ENCODE measurements around the gene PARP1.

PARP1 gene

DNA sequence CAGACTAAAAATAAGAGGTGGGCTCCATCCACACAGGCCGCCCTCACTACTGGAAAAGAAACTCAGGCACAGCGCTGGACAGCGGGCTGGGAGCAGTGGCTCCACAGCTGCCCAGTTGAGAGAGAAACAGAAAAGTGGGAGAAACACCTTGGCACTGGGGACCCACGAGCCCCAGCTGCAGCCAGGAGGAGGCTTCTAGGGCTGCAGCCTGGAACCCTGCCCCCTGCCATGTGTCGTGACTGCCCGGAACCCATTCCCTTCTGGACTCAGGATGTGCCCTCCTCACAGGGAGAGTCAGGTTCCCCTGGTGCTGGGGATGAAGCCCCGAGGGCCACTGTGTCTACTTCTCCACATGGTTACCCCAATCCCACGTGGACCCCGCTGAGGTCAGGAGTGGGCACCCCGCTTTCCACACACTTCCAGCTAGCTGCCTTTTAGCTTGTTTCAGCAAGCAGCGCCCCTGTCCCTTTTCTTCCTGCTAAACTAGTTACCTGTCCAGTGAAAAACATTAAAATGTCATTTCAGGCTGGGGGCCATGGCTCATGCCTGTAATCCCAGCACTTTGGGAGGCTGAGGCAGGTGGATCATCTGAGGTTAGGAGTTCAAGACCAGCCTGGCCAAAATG is 35.9 kb downstream of the PARP1 start:
- no peak for DNase-seq

DNA sequence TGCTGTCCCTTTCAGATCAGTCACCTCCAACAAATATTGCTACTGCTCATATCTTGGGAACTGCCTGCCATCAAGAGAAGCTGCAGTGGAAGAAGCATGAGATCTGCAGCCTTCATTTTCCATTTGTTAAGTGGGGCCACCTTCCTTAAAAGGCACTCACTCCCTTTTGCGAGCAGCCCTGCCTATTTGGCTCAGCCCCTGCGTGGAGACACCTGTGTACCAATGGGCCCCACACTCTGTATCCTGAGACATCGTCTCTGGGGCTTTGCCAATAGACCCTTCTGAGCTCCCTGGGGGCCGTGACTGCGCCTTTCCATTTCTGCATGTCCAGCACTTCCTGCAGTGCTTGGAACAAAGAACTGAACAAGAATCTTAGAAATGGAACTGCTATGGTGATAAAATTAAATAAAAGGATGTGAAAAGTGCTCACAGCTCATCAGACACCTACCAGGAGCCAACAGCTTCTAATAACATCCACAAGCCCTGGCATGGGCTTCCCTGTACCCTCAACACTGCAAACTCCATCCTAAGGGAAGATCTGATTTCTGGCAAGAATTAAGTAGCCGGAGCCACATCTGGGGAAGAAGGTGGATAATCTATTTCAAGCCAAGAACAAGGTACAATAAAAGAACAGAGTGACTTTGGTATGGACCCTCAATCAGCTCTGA is 36.7 kb downstream of the PARP1 start:
- no peak for DNase-seq

DNA sequence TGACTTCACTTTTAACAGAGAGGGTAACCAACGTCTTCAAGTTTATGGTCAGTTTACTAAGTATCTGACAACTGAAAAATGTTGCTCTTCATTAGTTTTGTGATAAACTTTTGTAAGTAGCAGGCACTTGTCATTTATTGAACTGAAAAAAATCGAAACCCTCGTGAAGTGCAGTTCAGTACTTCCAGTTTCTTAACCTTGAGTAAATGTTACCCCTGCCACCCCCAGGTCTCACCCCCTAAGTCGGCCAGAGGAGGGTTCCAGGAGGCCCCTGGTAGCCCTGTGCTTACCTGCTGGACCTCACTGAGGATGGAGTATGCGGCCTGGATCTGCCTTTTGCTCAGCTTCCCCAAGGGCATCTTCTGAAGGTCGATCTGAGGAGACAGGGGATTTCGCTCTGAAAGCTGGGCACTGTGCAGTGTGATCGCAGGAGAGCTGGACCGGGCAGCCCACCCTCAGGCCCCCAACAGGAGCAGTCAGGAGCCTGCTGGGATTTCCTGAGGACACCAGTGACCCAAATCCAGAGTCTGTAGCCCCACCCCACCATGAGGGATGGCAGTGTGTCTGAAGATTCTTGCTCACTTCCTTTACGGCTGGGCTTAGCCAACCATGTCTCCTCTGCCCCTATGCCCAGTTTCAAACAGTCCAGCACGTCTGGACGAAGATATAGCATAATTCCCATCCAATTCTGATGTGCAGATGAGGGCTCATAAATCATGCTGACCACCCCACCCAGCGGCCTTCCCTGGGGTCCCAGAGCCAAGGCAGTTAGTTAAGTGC is 37.6 kb downstream of the PARP1 start:
- DNase-seq = no peak

DNA sequence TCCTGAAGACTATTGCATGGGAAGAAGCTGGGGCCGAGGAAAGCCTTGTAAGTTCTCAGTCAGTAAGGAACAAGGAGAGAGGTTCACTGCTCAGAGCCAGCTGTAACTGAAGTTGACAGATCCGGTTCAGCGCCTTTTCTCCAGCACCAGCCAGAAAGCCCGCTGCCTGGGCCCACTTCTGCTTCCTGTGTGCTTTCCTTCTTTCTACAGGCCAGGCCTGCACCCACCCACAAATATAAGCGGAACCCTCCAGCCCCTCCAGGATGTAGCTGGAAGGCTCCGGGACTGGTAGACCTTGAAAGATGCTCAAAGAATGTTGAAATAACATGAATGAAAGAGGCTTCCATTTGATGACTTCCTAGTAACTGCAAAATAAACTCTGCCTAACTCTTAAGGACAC is 38.8 kb downstream of the PARP1 start:
- DNase-seq = no peak

DNA sequence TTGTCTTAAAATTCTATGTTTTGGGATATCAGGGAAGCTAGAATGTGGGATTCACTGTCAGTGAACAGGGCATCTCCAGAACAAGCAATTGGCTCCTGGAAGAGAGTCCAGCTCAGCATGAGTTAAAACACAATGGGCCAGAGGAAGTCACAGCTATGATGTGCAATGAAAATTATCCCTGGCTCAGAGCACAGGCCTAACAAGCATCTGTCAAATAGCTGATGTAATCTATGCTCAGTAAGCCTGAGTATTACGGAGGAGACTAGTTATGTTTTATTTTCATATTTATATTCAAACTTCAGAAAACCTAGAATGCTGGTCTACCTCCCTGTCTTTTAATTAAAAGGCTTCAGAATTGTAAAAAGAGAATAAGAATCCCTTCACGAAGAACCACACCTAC is 41.6 kb downstream of the PARP1 start:
- DNase-seq = no peak

DNA sequence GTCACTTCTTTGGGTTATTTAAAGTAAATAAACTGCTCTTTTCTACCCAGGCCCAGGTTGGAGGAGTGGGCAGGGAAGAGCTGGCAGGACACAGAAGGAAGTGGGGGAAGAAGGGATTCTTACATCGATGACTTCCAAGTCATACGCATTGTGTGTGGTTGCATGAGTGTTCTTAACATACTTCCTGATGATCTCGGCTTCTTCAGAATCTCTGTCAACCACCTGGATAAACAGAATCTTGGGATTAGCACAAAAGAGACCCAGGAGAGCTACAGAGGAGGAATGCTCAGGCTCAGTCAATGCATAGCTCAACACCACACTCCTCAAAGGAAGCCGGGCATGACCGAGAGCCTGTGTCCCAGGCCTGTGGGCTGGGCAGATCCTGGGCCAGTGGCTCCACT is 42.1 kb downstream of the PARP1 start:
- DNase-seq = peak; percentile 43

DNA sequence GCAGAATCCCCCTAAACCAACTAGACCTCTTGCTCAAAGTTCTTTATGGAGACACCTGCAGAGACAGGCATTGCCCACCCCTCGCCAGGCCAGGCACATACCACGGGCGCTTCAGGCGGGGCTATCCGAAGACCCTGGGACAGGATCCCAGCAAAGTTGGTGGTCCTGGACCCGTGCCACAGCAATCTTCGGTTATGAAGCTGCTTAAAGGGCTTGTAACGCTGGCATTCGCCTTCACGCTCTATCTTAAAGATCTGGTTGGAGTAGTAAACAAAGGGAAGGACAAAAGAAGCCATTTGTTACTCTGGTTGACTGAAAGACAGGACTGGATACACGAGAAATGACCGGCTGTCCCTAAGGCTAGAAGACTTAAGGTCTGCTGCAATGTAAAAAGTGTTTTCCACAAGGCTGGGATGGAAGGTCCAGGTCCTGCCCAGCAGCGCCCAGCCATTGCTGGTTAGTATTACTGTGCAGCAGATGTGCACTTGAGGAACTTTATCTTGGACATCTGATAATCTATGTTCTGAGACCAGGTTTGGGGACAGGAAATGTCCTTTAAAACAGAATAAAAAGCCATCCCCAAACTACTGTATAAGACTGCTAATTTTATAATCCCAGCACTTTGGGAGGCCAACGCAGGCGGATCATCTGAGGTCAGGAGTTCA is 42.9 kb downstream of the PARP1 start:
- no peak for DNase-seq

DNA sequence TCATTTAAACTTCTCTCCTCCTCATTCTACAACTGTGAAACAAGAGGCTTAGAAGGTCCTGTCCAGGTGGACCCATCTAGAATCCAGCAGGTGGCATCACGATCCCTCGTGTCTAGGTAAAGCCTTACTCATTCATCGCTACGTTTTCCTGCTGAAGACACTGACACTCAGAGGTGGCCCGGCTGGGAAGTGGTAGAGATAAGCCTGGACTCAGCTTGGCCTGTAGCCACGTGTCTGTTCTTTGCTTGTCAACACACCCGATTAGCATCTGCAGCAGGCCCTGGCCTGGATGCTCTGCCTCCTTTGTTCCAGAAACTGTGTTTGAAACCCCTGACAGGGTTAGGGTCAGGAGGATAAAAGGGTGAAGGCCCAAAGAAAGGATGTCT is 43.4 kb downstream of the PARP1 start:
- DNase-seq = no peak

DNA sequence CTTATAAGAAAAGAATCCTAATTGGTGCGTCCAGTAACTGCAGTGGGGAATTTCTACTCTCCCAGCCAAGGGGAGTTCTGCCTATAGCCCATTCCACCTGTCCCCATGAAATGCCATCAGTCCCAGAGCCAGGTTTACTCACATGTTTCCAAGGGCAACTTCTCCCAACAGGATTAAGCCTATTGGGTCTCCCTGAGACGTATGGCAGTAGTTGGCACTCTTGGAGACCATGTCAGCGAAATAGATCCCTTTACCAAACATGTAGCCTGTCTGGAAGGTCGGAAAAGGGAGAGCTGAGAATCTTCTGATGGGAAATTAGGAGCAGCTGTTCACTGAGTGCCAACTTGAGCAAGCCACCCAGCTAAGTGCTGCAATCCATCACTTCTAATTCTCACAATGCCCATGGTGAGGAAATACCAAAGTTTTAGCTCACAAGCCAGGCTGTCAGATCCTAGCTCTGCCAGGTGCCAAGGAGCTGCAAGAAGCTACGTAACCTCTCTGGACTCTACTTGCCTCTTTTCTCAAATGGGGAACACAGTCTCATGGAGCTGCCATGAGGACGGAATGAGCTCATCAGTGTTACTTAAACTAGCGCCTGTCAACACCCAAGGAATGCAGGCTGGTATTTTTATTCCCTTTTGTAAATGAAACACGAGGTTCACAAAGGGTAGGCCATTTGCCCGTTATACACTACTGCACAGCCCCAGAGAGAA is 43.9 kb downstream of the PARP1 start:
- no peak for DNase-seq

GRCh38 chr1:226362891-226363447 is 44.9 kb downstream of the PARP1 start:
- DNase-seq = no peak

GRCh38 chr1:226362361-226362760 is 45.5 kb downstream of the PARP1 start:
- no peak for DNase-seq

DNA sequence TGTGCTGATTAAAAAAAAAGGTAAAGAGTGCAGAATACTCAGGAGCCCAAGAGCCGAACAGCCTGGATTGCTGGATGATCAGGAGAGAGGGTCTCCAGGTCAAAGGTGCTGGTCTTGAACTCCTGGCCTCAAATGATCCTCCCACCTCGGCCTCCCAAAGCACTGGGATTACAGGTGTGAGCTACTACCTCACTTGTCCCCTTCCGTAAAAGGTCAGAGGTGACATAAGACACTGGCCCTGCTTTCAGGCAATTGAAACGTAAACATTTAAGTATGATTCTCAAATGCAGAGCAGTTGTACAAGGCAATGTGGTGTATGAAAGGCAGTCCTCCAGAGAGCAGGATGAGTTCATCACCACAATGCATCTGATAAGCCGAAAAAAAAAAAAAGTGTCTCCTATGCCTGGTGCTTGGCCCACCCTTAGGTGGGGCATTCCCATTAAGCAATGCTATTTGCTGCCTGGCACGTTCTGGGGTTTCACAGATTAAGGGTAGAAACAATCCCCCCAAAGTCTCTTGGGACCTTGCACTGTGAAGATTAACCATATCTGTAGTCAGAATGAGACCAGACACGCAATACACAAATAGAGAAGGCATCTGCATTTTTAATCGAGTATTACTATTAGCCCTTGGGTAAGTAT is 47.7 kb downstream of the PARP1 start:
- DNase-seq = no peak

- DNase-seq = no peak
Observed at GRCh38 chr1:226357416-226357815, 50.5 kb downstream of the PARP1 start.

- DNase-seq = no peak
Observed at GRCh38 chr1:226355669-226356551, 52.0 kb downstream of the PARP1 start.

DNA sequence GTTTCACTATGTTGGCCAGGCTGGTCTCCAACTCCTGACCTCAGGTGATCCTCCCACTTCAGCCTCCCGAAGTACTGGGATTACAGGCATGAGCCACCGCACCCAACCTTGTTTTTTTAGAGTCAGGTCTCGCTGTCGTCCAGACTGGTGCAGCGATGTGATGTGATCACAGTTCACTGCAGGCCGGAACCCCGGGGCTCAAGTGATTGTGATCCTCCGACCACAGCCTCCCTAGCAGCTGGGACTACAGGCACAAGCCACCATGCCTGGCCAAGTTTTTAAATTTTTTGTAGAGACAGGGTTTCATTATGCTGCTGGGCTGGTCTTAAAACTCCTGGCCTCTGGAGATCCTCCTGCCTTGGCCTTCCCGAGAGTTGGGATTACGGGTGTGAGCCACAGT is 52.9 kb downstream of the PARP1 start:
- DNase-seq = no peak

- no peak for DNase-seq
Observed at GRCh38 chr1:226353698-226354525, 54.0 kb downstream of the PARP1 start.

GRCh38 chr1:226351709-226352108 is 56.2 kb downstream of the PARP1 start:
- no peak for DNase-seq

DNA sequence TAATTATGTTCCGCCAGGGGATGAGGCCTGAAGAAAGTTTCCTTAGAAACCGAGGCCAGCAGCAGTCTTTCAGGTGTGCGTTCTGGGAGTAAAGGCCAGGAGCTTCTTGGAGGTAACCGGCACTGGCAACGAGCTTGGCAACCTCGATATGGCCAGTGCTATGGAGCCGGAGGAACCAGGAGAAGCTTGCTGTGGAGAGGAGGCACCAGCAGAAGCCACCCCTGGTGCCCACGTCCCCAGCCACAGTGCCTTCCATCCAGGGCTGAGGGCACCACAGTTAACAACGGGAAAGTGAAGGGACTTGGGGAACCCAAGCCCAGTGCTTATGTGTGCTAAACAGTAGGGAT is 57.4 kb downstream of the PARP1 start:
- DNase-seq = no peak

DNA sequence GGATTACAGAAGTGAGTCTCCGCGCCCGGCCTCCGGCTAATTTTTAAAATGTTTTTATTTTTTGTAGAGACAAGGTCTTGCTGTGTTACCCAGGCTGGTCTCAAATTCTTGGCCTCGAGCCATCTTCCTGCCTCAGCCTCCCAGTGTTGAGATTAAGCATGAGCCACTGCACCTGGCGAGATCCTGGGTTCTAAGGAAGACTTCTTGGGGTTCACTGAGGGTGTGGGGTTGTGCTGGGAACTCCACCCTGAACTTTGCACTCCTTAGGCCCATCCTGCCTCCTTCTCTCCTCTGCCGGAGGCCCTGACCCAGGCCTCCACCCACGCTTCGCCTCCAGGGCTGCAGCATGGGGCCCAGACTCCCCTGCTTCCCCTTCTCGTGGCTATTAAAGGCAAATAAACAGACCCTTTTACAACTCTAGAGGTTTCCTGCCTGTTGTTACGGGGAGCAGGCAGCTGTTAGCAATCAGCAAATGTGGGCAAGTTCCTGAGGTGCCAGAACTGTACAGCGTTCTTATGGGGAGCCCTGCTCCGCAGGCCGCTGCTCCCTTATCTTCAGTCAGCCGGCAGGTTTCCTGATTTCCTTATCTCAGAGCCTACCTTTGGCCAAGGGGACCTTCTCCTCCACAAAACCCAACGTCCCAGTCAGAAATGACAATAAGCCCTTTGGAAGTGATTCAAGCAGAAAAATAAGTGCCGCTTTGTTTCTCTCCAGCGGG is 57.9 kb downstream of the PARP1 start:
- no peak for DNase-seq

GRCh38 chr1:226349081-226349480 is 58.8 kb downstream of the PARP1 start:
- no peak for DNase-seq

Measured in HCEC 1CT (cell line).